ENCODE results near the gene ZNF581. TPM values are rescaled to one million over a fixed set of nuclear protein-coding genes. Genes with fewer than 3 reads are reported as not detected.
A peak's percentile ranks its signal among the peaks of the same experiment; 100 is the strongest.

ZNF581 gene
- total RNA-seq, 1 experiment from 2014 or later, result 65.1 TPM

DNA sequence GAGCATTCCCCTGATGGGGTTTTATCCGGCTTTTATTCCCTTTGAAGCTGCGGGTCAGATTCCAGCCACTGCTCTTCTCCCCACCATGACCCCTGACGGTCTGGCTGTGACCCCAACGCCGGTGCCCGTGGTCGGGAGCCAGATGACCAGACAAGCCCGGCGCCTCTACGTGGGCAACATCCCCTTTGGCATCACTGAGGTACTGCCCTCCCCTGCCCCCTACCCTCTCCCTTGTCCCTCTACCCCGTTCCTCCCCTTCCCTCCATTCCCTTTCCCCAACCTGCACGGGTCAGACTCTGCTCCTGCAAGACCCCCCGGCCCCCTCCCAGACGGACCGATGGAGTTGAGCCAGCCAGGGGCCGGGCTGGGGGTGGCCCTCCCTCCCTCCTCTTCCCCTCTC, 17.5 kb downstream of the ZNF581 start:
- WGBS (ENCODE audit: extremely low coverage, insufficient read length, low lambda C conversion rate), result no CpG with 5 or more reads among the region's 16 CpGs
- Histone ChIP-seq H3K79me2 (ENCODE audit: insufficient read depth, low read length) (peaks cover 45% of the 10 kb centered on the region), H2BK5ac (ENCODE audit: insufficient read length, low read length) (no peak overlapping the region), H3K23me2 (ENCODE audit: insufficient read length, low read depth, low read length, poor library complexity, severe bottlenecking) (peaks cover 7% of the 10 kb centered on the region), H3K4me1 (ENCODE audit: insufficient read depth, low read length) (peaks cover 7% of the 10 kb centered on the region; the same call in 1 of the 2 replicates), H3K56ac (ENCODE audit: insufficient read length, low read depth, low read length) (no peak overlapping the region), H3K27ac (ENCODE audit: insufficient read length, low read depth, low read length) (no peak overlapping the region), H3K14ac (ENCODE audit: insufficient read depth, low read length) (no peak overlapping the region), H4K8ac (replicated peaks; ENCODE audit: insufficient read length, low read depth, low read length) (no peak overlapping the region), H4K20me1 (ENCODE audit: control insufficient read depth, insufficient read depth, insufficient read length) (no peaks in the 10 kb centered on the region), H4K5ac (ENCODE audit: insufficient read length, low read depth, low read length) (no peak overlapping the region), H2BK20ac (ENCODE audit: low read depth, low read length, poor library complexity, severe bottlenecking) (no peak overlapping the region), H4K91ac (ENCODE audit: insufficient read length, low read depth, low read length) (no peak overlapping the region), H2BK15ac (ENCODE audit: low read depth, low read length) (no peak overlapping the region), H3K4ac (ENCODE audit: low read depth, low read length) (no peak overlapping the region), H3K79me1 (ENCODE audit: insufficient read depth, low read depth, low read length, poor library complexity, severe bottlenecking) (no peaks in the 10 kb centered on the region), H2BK12ac (ENCODE audit: insufficient read length, low read depth, low read length) (no peak overlapping the region), H3K23ac (ENCODE audit: insufficient read length, low read depth, low read length) (no peak overlapping the region), H3K4me2 (ENCODE audit: insufficient read depth, insufficient read length, low read length) (no peak overlapping the region), H2AFZ (ENCODE audit: low read length) (no peak overlapping the region), H3T11ph (ENCODE audit: low read length) (no peak overlapping the region), H2BK120ac (ENCODE audit: low read depth, low read length, poor library complexity, severe bottlenecking) (no peak overlapping the region), H3K27me3 (ENCODE audit: insufficient read depth, low read length) (no peaks in the 10 kb centered on the region), H2AK5ac (ENCODE audit: insufficient read length, low read length) (no peak overlapping the region), H3K9me3 (ENCODE audit: control insufficient read depth, low read depth, low read length) (no peaks in the 10 kb centered on the region), H3K18ac (ENCODE audit: insufficient read length, low read depth, low read length) (no peak overlapping the region), H3K9ac (ENCODE audit: extremely low read depth, insufficient read length, low read length) (no peak overlapping the region)
- TF ChIP-seq CTCF (conservative IDR thresholded peaks at IDR 0.05), result no peak
- DNase-seq, result no peak
- H3K9me3 Mint-ChIP-seq, result no peaks in the 10 kb centered on the region
- no peak overlapping the region for H3K4me3 Mint-ChIP-seq
- H3K27me3 Mint-ChIP-seq (ENCODE audit: low read depth), result no peaks in the 10 kb centered on the region
- peak overlapping the region in 1 of 3 experiments; percentile 64; a peak in 3 of 7 replicates for H3K27ac Mint-ChIP-seq
- peaks cover 21 to 26% of the 10 kb centered on the region in 2 experiments for H3K4me1 Mint-ChIP-seq
- H3K36me3 Mint-ChIP-seq (ENCODE audit: insufficient read depth in 1 of 3, low read depth in 3 of 3), result peaks cover 58 to 84% (median 69%) of the 10 kb centered on the region in 3 experiments

Data from H9 (cell line).